MCF 10A (cell line): ENCODE data around the gene PCBP1. TPM values are rescaled to one million over a fixed set of nuclear protein-coding genes. Genes with fewer than 3 reads are reported as not detected.

ENCODE experiments used
- Bru-seq: library from RNA; stranded (reverse); fragments of 400-500 nt; gene quantifications from one replicate; lab custom pipeline; 2021; lab: Mats Ljungman, UMichigan
- BruChase-seq, 2 experiments: library from RNA; stranded (reverse); fragments of 400-500 nt; gene quantifications; one replicate each; lab custom pipeline; 2021; lab: Mats Ljungman, UMichigan
- BruUV-seq: library from RNA; stranded (reverse); fragments of 400-500 nt; replicated peaks from 2 replicates; lab custom pipeline; 2021; lab: Mats Ljungman, UMichigan
- CTCF ChIA-PET: fragments of 300-600 bp; sonication (Branson Sonifier 250); formaldehyde crosslinking; extraction: SDS; loops from one replicate; lab custom pipeline; 2021; ENCODE audit warnings: antibody characterized with exemption, inconsistent platforms; lab: Yijun Ruan, JAX
- POLR2A ChIA-PET: fragments of 300-600, 350-650 bp; sonication (Branson Sonifier 250); formaldehyde crosslinking; extraction: SDS; loops from one replicate; lab custom pipeline; 2020; ENCODE audit warnings: antibody characterized with exemption, inconsistent platforms; lab: Yijun Ruan, JAX
- DNase-seq: peaks from one replicate; pipeline ENCODE4 v3.0.0-alpha.2; 2018; ENCODE audit not compliant: unreplicated experiment
- H3K27ac Mint-ChIP-seq: one replicate; pipeline ENCODE4 v1.8.0; 2022; ENCODE audit warnings: mild to moderate bottlenecking, low read depth, mixed read lengths; ENCODE audit not compliant: unreplicated experiment
- H3K27me3 Mint-ChIP-seq: one replicate; pipeline ENCODE4 v1.8.0; 2022; ENCODE audit warnings: mixed read lengths; ENCODE audit not compliant: insufficient read depth, unreplicated experiment
- H3K36me3 Mint-ChIP-seq: one replicate; pipeline ENCODE4 v1.8.0; 2022; ENCODE audit warnings: mild to moderate bottlenecking, moderate library complexity, mixed read lengths; ENCODE audit not compliant: insufficient read depth, unreplicated experiment
- H3K4me1 Mint-ChIP-seq: one replicate; pipeline ENCODE4 v1.8.0; 2022; ENCODE audit warnings: mixed read lengths; ENCODE audit not compliant: insufficient read depth, unreplicated experiment
- H3K4me3 Mint-ChIP-seq: one replicate; pipeline ENCODE4 v1.8.0; 2022; ENCODE audit warnings: mild to moderate bottlenecking, moderate library complexity, mixed read lengths; ENCODE audit not compliant: unreplicated experiment
- H3K9me3 Mint-ChIP-seq: one replicate; pipeline ENCODE4 v1.8.0; 2022; ENCODE audit warnings: mixed read lengths; ENCODE audit not compliant: unreplicated experiment
- intact Hi-C: fragments of 100-400 bp; cut with micrococcal nuclease; formaldehyde crosslinking; loops from 2 replicates; pipeline ENCODE4 v1.14.1; 2022
- long read RNA-seq: library from polyadenylated mRNA; stranded (forward); transcript quantifications from one replicate; pipeline ENCODE4 v2.0.0, GENCODE V29; 2022
- total RNA-seq: library from RNA; stranded (reverse); gene quantifications from 2 replicates; pipeline ENCODE4 v1.2.3, GENCODE V29; 2022
- TF ChIP-seq, protein P1 (sequence below): fragments of 200-600 bp; IDR thresholded peaks from one replicate; pipeline ENCODE4 v1.8.0; 2022; ENCODE audit warnings: antibody characterized with exemption, mild to moderate bottlenecking; ENCODE audit not compliant: unreplicated experiment

Gene PCBP1
- 259 and 277 TPM in 2 replicates for total RNA-seq
- Bru-seq, nascent RNA, result percentile 98 among the genes with signal in this experiment
- BruChase-seq, experiment 1, labeled RNA remaining after a 6-hour chase, result percentile 100 among the genes with signal in this experiment
- percentile 100 among the genes with signal in this experiment for BruChase-seq, experiment 2, labeled RNA remaining after a 2-hour chase
- long read RNA-seq, transcript PCBP1-201 (1 exons, 1,750 nt), result major isoform, 359 of 359 reads
- long read RNA-seq, partial matches to known transcripts, result 0 of 359 reads
- long read RNA-seq, other reads (novel, unspliced or antisense), result 0 of 359 reads

DNA sequence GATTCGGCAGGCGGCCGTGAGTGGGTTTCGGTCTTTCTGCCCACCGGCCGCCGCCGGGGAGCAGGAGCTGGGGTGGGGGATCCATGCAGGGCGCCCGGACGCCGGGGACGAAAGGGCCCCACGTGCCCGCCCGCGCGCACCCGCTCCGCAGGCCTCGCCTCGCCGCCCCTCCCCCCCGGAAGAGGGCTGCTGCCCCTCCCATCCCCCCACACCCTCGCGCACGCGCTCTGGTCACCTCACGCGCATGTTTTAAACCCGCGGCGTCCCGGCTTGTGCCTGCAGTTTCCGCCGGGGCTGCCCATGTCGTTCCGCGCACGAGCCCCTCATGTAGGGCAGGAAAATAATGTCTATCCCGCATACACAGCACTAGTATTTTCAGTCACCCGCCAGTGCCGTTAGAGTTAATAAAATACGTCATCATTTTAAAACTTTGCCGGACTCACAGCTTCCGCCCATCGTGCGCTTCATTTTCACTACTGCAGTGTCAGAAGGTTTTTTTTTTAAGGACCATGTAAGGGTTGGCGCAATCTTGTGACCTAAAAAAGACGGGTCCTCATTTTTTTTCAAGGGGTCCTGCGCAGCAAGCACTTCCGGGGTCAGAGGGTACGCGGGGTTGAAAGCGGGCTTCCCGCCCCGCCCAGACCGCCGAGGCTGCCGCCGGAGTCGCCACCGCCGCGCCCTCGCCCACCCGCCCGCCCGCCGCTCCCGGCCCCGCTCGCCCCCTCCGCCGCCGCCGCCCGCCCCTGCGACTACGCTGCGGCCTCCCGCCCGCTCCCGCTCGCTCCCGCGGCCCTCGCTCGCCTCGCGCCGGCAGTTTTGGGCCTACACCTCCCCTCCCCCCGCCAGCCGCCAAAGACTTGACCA, at the start of gene PCBP1:
Gene PCBP1 (plus strand): TSS at position 640 of the 864 bp plus-strand sequence. CDS start 267 bp downstream, outside the sequence.
- H3K27me3 Mint-ChIP-seq, result no peaks in the 10 kb centered on the region
- DNase-seq, result peak; percentile 91
- H3K27ac Mint-ChIP-seq, result peak within 1 kb of the TSS; percentile 100
- H3K4me1 Mint-ChIP-seq, result peaks cover 38% of the 10 kb centered on the region
- intact Hi-C loops, result loop anchor here (1.0 to 5.0 kb wide), 2 partner anchors 55 to 160 kb away; partner anchors contain the start of gene TIA1
- no peaks in the 10 kb centered on the region for H3K9me3 Mint-ChIP-seq
- no TSS peak for BruUV-seq
- ChIA-PET CTCF (interaction anchor here (0.6 to 0.7 kb wide), 2 partner anchors 33 to 362 kb away, joined by 4 to 5 read pairs; no protein-coding TSS in a partner anchor), POLR2A (interaction anchor here (0.5 to 14.0 kb wide), 32 partner anchors 9 to 1807 kb away, joined by 3 to 328 read pairs (median 4); partner anchors contain the start of genes C2orf42, MXD1, PCYOX1 and SNRNP27)
- peak within 1 kb of the TSS; percentile 94 for H3K4me3 Mint-ChIP-seq
- TF ChIP-seq, protein P1, sequence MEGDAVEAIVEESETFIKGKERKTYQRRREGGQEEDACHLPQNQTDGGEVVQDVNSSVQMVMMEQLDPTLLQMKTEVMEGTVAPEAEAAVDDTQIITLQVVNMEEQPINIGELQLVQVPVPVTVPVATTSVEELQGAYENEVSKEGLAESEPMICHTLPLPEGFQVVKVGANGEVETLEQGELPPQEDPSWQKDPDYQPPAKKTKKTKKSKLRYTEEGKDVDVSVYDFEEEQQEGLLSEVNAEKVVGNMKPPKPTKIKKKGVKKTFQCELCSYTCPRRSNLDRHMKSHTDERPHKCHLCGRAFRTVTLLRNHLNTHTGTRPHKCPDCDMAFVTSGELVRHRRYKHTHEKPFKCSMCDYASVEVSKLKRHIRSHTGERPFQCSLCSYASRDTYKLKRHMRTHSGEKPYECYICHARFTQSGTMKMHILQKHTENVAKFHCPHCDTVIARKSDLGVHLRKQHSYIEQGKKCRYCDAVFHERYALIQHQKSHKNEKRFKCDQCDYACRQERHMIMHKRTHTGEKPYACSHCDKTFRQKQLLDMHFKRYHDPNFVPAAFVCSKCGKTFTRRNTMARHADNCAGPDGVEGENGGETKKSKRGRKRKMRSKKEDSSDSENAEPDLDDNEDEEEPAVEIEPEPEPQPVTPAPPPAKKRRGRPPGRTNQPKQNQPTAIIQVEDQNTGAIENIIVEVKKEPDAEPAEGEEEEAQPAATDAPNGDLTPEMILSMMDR, result no peak
- peaks cover 43% of the 10 kb centered on the region for H3K36me3 Mint-ChIP-seq

DNA sequence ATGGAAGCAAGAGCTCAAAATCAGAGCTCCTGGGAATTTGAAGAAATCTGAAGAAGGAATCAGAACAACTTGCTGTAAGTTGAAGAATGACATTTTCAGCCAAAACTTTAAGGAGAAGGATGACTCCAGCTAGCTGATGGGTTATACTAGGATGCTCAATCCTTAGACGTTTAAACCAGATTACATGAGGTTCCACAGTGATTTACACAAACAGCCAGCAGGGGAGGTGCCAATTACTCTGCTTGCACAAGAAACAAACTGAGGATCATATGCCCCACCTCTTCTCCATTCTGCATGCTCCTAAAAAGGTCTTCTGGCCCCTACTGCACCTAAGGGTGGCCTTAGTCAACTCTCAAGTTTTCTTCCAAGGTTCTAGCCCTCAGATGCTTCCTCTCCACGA, 47.9 kb upstream of the PCBP1 start:
- TF ChIP-seq, protein P1, result no peak
- no peak for DNase-seq
- no TSS peak for BruUV-seq
- Mint-ChIP-seq H3K27me3 (no peaks in the 10 kb centered on the region), H3K9me3 (no peaks in the 10 kb centered on the region), H3K4me3 (no peak overlapping the region), H3K4me1 (no peaks in the 10 kb centered on the region), H3K36me3 (no peaks in the 10 kb centered on the region), H3K27ac (no peak overlapping the region)
- ChIA-PET POLR2A (interaction anchor here (0.5 to 0.9 kb wide), 2 partner anchors 21 to 123 kb away, joined by 3 to 4 read pairs; no protein-coding TSS in a partner anchor), CTCF (interaction anchor here (0.6 to 1.0 kb wide), 4 partner anchors 16 to 149 kb away, joined by 3 to 4 read pairs (median 3); no protein-coding TSS in a partner anchor)
- intact Hi-C loops, result no loop called here

DNA sequence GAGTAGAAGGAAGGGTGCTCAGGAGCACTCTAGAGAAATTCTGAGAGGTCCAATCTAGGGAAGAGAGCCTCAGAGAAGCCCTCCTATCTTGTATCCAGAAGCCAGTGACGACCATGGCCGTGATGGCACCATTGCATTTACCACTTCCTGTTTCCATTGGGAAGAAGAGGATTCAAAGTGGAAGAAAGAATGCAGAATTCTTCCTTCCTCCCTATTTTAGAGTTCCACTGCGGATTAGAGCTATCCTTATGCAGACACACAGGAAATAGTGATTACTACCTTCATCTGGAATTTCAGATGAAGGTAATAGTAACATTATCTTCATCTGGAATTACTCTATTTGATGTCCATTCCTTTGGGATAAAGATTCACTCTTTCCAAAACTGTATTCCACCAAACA, 45.6 kb upstream of the PCBP1 start:
- H3K4me1 Mint-ChIP-seq, result no peaks in the 10 kb centered on the region
- peaks cover 11% of the 10 kb centered on the region for H3K36me3 Mint-ChIP-seq
- no peak overlapping the region for H3K27ac Mint-ChIP-seq
- H3K9me3 Mint-ChIP-seq, result no peaks in the 10 kb centered on the region
- DNase-seq, result no peak
- POLR2A ChIA-PET, result interaction anchor here (1.0 to 1.2 kb wide), 2 partner anchors 9 to 101 kb away, joined by 3 read pairs; no protein-coding TSS in a partner anchor
- intact Hi-C loops, result no loop called here
- no peak overlapping the region for H3K4me3 Mint-ChIP-seq
- H3K27me3 Mint-ChIP-seq, result no peaks in the 10 kb centered on the region
- CTCF ChIA-PET, result interaction anchor here (0.5 to 1.3 kb wide), 2 partner anchors 9 to 604 kb away, joined by 3 to 6 read pairs; no protein-coding TSS in a partner anchor
- no TSS peak for BruUV-seq
- TF ChIP-seq, protein P1, result no peak
